Measurements from ENCODE around the gene IQCM. TPM values are rescaled to one million over a fixed set of nuclear protein-coding genes. Genes with fewer than 3 reads are reported as not detected.

IQCM gene
- total RNA-seq, 2 donors from 2014 or later, result not detected

DNA sequence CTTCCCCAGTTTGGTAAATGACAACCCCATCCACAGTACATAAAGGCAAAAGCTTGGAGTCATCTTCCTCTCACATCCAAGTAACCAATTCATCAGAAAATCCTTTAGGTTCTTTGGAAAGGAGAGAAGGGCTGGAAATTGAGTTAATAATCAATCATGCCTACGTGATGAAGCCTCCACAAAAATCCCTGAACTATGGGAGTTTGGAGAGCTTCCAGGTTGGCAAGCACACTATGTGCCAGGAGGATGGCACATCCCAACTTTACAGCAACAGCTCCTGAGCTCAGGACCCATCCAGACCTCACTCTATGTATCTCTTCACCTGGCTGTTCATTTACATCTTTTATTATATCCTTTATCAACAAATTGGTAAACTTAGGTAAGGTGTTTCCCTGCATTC lies 98.9 kb downstream of the IQCM start:
- Mint-ChIP-seq H3K36me3 (ENCODE audit: low read depth) (no peaks in the 10 kb centered on the region), H3K27ac (no peak overlapping the region), H3K27me3 (no peaks in the 10 kb centered on the region), H3K4me1 (no peaks in the 10 kb centered on the region), H3K4me3 (no peak overlapping the region)
- ATAC-seq, result no peak
- no peak for DNase-seq
- H3K9me3 ChIP-seq (ENCODE audit: control insufficient read depth, low read length, poor library complexity, severe bottlenecking), result no peaks in the 10 kb centered on the region

DNA sequence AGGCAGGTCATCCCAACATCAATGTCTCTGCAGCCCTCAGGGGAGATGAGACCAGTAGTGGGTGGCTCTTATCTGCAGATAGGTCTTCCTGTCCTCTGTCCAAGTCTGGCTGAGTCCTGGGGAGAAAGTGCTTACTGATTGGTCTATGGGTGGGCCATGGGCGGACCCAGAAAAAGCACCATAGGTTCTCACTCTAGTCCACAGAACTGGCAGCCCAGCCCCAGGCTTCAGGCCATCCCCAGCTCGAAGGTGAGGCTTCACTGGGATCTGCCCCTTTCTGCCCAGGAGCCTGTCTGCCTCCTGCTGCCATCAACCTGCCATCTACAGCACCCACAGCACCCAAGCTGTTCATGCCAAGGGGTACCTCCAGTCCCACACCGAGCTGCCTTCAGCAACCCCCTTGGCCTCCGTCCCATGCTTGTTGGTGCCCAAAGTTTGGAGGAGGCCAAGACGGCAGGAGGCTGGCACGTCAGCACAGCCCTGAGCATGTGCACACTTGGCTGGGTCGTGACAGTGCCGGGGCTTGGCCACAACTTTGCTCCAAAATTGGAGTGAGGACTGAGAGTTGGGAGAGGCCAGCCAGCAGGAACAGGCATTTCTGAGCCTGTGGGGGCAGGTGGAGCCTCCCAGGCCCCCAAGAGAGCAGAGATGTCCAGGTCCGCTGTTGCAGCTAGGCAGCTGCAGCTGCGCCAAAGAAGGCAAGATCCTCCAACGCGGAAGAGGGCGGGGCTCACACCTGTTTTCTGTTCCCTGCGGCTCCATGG lies 99.6 kb downstream of the IQCM start:
- no peak for DNase-seq
- H3K9me3 ChIP-seq (ENCODE audit: control insufficient read depth, low read length, poor library complexity, severe bottlenecking), result no peaks in the 10 kb centered on the region
- H3K27me3 Mint-ChIP-seq, result no peaks in the 10 kb centered on the region
- no peaks in the 10 kb centered on the region for H3K4me1 Mint-ChIP-seq
- no peaks in the 10 kb centered on the region for H3K36me3 Mint-ChIP-seq (ENCODE audit: low read depth)
- no peak overlapping the region for H3K4me3 Mint-ChIP-seq
- H3K27ac Mint-ChIP-seq, result no peak overlapping the region
- ATAC-seq, result no peak

DNA sequence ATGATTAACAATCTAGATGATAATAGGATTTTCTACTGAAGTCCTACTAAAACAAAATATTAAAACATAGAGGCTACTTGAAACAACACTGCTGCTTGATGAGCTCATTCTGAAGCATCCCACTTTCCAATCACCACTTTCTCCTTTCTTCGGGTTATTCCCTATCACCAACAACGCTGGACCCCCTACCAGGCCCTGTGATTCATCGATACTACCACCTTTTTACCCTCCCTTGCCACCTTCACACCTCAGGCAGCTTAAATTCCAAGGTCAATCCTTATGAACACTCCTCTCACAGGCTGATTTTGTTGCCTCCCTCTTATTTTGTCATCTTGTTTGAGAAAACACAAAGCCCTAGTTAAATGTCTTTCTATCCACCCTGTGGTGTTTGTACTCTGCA lies 102.6 kb downstream of the IQCM start:
- DNase-seq (no peak), ATAC-seq (no peak)
- no peaks in the 10 kb centered on the region for H3K9me3 ChIP-seq (ENCODE audit: control insufficient read depth, low read length, poor library complexity, severe bottlenecking)
- no peak overlapping the region for H3K27ac Mint-ChIP-seq
- H3K4me1 Mint-ChIP-seq, result no peaks in the 10 kb centered on the region
- H3K27me3 Mint-ChIP-seq, result no peaks in the 10 kb centered on the region
- H3K36me3 Mint-ChIP-seq (ENCODE audit: low read depth), result no peaks in the 10 kb centered on the region
- no peak overlapping the region for H3K4me3 Mint-ChIP-seq

DNA sequence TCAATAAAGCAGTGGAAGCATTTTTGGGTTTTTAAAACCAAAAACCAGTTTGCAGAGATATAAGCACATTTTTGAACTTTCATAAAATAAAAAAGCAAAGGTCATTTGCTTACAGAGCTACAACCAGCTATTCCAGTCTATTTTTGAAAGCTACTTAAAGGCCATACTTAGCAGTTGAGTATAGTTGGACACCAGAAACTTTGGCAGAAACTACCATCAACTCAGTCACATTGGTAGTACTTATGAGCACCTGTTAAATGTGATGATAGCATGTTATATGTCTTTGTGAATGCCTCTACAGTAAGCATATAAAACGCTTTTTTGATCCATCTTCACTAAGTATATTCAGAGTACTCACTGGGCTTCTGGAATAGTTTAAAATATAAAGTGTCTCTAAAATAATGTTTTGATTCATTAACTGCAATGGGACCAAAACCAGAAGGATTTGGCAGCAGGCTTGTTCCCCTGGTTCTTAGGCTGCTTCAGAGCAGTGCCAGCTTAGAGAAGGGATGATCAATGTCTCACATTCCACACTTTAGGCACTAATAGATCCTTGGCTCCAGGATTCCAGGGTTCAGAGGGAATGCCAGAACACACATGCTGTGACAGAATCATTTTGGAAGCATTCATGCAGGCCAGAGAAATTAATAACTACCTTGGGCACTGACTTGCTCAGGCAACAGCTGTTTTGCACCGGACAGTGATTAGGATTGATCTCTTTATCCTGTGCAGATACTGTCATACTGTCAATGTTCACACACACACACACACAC lies 103.9 kb downstream of the IQCM start:
- DNase-seq (no peak), ATAC-seq (no peak)
- no peaks in the 10 kb centered on the region for H3K9me3 ChIP-seq (ENCODE audit: control insufficient read depth, low read length, poor library complexity, severe bottlenecking)
- no peak overlapping the region for H3K4me3 Mint-ChIP-seq
- no peaks in the 10 kb centered on the region for H3K4me1 Mint-ChIP-seq
- H3K27me3 Mint-ChIP-seq, result no peaks in the 10 kb centered on the region
- H3K36me3 Mint-ChIP-seq (ENCODE audit: low read depth), result no peaks in the 10 kb centered on the region
- H3K27ac Mint-ChIP-seq, result no peak overlapping the region

DNA sequence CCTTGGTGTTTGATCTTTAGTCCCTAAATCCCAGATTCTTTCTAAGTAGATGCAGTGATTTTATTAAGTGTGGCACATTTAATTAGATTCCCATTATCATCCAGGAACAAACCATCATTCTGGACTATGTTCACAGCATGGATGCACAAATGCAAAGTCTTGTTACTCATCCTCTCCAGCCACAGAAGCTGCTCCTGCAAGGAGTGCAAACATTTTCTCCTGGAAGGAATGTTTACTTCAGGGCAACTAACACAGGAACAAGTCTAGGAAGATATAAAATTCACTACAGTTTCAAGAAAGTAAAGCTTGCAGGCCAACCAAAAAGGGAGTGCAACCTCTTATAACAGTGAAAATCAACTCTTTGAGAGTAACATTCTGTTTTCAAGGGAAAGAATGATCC lies 106.0 kb downstream of the IQCM start:
- DNase-seq (no peak), ATAC-seq (no peak)
- Mint-ChIP-seq H3K27me3 (no peaks in the 10 kb centered on the region), H3K27ac (no peak overlapping the region), H3K36me3 (ENCODE audit: low read depth) (no peaks in the 10 kb centered on the region), H3K4me1 (no peaks in the 10 kb centered on the region), H3K4me3 (no peak overlapping the region)
- H3K9me3 ChIP-seq (ENCODE audit: control insufficient read depth, low read length, poor library complexity, severe bottlenecking), result no peaks in the 10 kb centered on the region

DNA sequence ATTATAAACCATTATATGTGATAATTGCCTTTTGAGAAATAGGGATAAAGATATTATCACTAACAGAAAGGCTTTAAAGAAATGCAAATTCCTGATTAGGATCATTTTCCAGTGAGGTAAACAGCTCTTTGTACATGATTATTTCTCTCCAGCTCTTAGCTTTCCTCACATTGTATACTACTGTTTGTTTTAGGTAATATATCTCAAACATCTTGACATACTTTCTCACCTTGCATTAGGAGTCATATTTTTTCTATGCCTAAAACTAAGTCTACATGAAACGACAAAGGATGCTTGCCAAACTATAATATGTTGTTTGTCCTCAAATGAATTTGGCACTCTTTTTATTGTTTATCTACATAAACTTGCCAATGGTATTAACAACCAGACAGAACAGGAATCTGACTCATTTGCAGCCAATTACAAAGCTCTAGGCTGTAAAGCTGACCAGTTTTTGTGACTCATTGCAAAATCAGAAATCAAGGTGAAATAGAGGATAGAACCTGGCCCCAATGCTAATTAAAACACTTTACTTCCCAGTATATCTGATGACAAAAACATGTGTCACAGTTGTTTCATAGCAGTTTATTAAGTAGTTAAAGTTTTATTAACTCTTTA lies 107.0 kb downstream of the IQCM start:
- H3K9me3 ChIP-seq (ENCODE audit: control insufficient read depth, low read length, poor library complexity, severe bottlenecking), result no peaks in the 10 kb centered on the region
- Mint-ChIP-seq H3K36me3 (ENCODE audit: low read depth) (no peaks in the 10 kb centered on the region), H3K4me3 (no peak overlapping the region), H3K4me1 (no peaks in the 10 kb centered on the region), H3K27ac (no peak overlapping the region), H3K27me3 (no peaks in the 10 kb centered on the region)
- DNase-seq (no peak), ATAC-seq (no peak)

DNA sequence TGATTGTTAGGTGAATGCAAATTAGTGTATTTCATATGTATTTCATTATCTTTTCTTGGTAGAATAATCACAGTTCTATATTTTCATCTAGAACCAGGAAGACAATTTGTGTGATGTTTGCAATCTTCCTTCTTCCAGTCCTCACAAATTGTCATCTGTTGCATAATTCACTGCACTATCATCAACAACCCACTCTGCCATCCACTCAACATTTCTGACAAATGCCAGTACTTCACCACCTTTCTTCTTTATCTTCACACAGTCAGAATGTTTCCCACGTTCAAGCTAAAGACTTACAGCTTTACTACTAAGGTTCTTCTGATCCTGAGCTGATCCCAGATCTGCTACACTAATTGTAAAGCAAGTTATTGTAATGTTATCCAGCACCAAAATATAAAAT lies 107.8 kb downstream of the IQCM start:
- no peak overlapping the region for H3K4me3 Mint-ChIP-seq
- DNase-seq (no peak), ATAC-seq (no peak)
- H3K36me3 Mint-ChIP-seq (ENCODE audit: low read depth), result no peaks in the 10 kb centered on the region
- no peak overlapping the region for H3K27ac Mint-ChIP-seq
- H3K27me3 Mint-ChIP-seq, result no peaks in the 10 kb centered on the region
- H3K9me3 ChIP-seq (ENCODE audit: control insufficient read depth, low read length, poor library complexity, severe bottlenecking), result no peaks in the 10 kb centered on the region
- no peaks in the 10 kb centered on the region for H3K4me1 Mint-ChIP-seq

DNA sequence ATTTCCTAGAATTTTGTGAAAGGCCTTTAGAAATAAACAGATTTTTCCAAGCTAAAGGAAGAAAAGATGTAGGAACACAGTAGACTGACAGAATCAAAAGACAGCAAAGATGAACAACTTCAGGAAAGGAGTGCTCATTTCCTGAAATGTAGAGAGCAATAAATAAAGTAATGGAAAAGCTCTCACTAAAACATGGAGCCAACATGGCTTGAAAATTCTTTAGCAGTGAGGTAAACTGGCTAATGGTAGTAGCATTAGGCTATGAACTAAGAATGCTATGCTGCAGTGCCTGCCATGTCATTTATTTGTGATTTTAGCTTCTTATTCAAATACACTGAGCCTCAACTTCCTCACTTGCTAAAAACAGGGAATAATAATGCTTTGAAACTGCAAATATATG lies 108.7 kb downstream of the IQCM start:
- Mint-ChIP-seq H3K4me3 (no peak overlapping the region), H3K27me3 (no peaks in the 10 kb centered on the region), H3K36me3 (ENCODE audit: low read depth) (no peaks in the 10 kb centered on the region), H3K4me1 (no peaks in the 10 kb centered on the region), H3K27ac (no peak overlapping the region)
- ATAC-seq (no peak), DNase-seq (no peak)
- no peaks in the 10 kb centered on the region for H3K9me3 ChIP-seq (ENCODE audit: control insufficient read depth, low read length, poor library complexity, severe bottlenecking)

DNA sequence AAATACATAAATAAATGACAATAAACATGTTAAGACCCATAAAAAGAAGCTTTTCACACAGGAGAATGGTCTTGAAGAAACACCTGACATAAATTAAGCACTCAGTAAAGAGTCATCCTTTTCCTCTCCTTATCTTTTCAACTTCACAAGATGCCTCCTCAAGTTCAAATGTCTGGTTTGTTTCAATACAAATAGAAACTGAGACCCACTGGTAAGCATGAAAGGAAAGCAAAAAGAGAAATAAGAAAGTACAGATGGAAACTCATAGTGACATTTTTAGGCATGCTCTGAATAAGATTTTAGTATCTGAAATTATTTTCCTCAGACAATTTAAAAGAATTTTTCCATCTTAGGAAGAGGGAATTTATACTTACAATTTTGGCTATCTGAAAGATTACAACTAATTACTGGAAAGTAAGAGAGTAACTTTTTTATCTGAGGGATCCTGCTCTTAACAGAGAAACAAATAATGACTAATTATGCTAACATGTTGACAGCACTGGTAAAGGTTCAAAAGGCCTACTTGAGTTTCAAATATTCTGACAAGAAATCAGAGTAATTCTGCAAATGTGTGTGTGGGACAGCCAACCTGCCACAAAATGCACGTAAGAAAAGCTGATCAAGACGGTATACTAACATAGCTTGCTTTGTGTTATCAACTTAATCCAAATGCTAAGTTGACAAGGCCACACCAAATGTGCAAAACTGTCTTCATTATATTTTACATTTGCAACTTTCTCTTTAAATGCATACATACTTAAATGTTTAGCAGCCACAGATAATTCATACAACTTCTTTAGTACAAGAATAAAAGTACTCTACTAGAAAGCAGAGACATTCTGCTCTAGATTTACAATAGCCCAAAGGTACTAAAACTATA lies 113.0 kb downstream of the IQCM start:
- no peaks in the 10 kb centered on the region for H3K9me3 ChIP-seq (ENCODE audit: control insufficient read depth, low read length, poor library complexity, severe bottlenecking)
- DNase-seq (no peak), ATAC-seq (no peak)
- no peaks in the 10 kb centered on the region for H3K36me3 Mint-ChIP-seq (ENCODE audit: low read depth)
- no peak overlapping the region for H3K4me3 Mint-ChIP-seq
- H3K27me3 Mint-ChIP-seq, result no peaks in the 10 kb centered on the region
- no peak overlapping the region for H3K27ac Mint-ChIP-seq
- H3K4me1 Mint-ChIP-seq, result no peaks in the 10 kb centered on the region

DNA sequence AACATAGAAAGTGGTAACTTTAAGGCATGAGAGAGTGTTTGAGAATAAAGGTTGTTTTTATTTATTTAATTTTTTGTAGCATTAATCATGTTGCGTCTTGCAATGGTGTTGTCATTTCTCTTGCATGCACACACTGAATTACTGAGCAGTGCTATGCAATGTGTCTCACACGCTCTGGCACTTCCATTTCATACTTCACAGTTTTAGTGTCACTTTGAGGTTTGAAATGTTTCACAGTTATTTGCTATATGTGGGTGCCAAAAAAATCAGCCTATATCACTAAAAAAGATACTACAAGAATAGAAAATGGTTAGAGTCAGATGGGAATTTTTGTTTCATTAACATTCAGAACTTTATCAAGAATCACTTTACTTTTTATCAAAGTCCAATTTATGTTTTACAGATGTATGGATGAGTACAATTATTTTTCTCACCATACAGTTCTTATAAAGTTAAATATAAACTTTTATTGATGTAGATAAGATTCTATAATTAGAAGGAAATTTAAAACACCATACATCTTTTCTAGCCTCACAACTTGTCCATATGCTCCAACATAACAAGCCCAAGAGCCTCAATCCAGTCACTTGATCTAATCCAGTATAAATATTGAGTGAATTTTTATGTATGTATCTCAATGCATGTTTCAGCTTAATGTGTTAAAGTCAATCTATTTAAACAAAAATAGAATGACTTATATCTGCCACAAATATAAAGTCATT lies 114.0 kb downstream of the IQCM start:
- no peaks in the 10 kb centered on the region for H3K27me3 Mint-ChIP-seq
- H3K27ac Mint-ChIP-seq, result no peak overlapping the region
- DNase-seq (no peak), ATAC-seq (no peak)
- no peaks in the 10 kb centered on the region for H3K9me3 ChIP-seq (ENCODE audit: control insufficient read depth, low read length, poor library complexity, severe bottlenecking)
- H3K36me3 Mint-ChIP-seq (ENCODE audit: low read depth), result no peaks in the 10 kb centered on the region
- H3K4me1 Mint-ChIP-seq, result no peaks in the 10 kb centered on the region
- H3K4me3 Mint-ChIP-seq, result no peak overlapping the region

DNA sequence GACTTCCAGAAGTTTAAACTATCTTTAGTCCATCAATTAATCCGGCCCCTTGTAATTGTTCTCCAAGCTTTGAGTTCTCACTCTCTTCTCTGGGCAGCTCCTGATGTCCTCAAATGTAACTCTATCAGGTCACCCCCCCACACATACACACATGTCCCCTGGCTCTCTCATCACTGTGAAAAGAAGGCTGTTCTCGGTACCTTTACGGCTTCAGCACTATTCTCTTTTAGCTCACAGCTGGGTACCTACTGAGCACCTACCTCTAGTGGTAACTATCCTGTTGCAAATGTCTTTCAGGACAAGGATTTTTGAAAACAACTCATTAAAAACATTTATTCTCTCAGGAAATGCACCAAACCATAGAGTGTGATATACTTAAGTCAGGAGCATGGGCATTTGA lies 115.4 kb downstream of the IQCM start:
- no peaks in the 10 kb centered on the region for H3K9me3 ChIP-seq (ENCODE audit: control insufficient read depth, low read length, poor library complexity, severe bottlenecking)
- DNase-seq (no peak), ATAC-seq (no peak)
- Mint-ChIP-seq H3K4me1 (no peaks in the 10 kb centered on the region), H3K4me3 (no peak overlapping the region), H3K36me3 (ENCODE audit: low read depth) (no peaks in the 10 kb centered on the region), H3K27me3 (no peaks in the 10 kb centered on the region), H3K27ac (no peak overlapping the region)

DNA sequence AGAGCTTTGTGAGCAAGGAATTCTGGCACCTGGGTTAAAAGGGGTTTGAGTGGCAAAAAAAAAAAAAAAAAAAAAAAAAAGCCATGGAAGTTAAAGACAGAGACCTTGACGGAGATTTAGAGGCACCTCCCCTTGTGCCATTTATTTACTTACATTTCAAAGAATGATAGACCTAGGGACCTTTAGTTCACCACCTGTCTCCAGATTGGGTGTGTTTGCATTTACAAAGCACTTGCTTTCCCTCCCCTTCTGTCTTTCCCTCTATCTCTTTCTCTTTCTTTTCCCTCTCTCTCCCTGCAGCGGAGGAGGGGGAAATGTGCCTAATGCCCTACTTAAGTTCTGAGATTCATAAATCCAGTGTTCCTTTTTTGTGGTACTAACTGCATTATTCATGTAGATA lies 116.0 kb downstream of the IQCM start:
- DNase-seq, result no peak
- ATAC-seq, result no peak
- Mint-ChIP-seq H3K27me3 (no peaks in the 10 kb centered on the region), H3K4me1 (no peaks in the 10 kb centered on the region), H3K36me3 (ENCODE audit: low read depth) (no peaks in the 10 kb centered on the region), H3K27ac (no peak overlapping the region), H3K4me3 (no peak overlapping the region)
- H3K9me3 ChIP-seq (ENCODE audit: control insufficient read depth, low read length, poor library complexity, severe bottlenecking), result no peaks in the 10 kb centered on the region
